Mucosa of descending colon (tissue), 3 donors: ENCODE results near the gene MICB. TPM values are rescaled to one million over a fixed set of nuclear protein-coding genes. Genes with fewer than 3 reads are reported as not detected.
"Not testable (repeated sequence)": the region's sequence is repeated elsewhere in the genome, so short reads cannot be mapped to it uniquely, and the experiment has no call there.

ENCODE experiments used
- ATAC-seq: fragments of 200-7000 bp; cut with Tn5 transposase; one replicate; pipeline ENCODE4 v1.9.1; 2020; ENCODE audit warnings: mild to moderate bottlenecking, moderate library complexity
- DNase-seq, 3 donors: peaks; one replicate each; pipeline ENCODE4 v3.0.0-alpha.2; 2020
- H3K36me3 ChIP-seq: fragments of 200-600 bp; one replicate; pipeline ENCODE4 v1.8.0; 2021; ENCODE audit warnings: low read depth, mild to moderate bottlenecking
- H3K4me1 ChIP-seq: fragments of 200-600 bp; one replicate; pipeline ENCODE4 v1.8.0; 2021; ENCODE audit warnings: low read depth, mild to moderate bottlenecking
- H3K4me3 ChIP-seq: fragments of 200-600 bp; one replicate; pipeline ENCODE4 v1.8.0; 2021; ENCODE audit warnings: mild to moderate bottlenecking
- H3K9me3 ChIP-seq: fragments of 200-600 bp; one replicate; pipeline ENCODE4 v1.8.0; 2021; ENCODE audit warnings: mild to moderate bottlenecking
- intact Hi-C, 2 donors: fragments of 100-400 bp; cut with DNase I in 1 of 2; cut with micrococcal nuclease in 1 of 2; formaldehyde crosslinking; loops; one replicate each; pipeline versions ENCODE4 v1.11.0 to v1.11.1; 2022; cut with DNase I, micrococcal nuclease
- total RNA-seq, 3 donors: library from RNA; stranded (reverse); fragmentation: NEBNext Ultra II Directional in 2 of 3; extraction: Animal tissue kit (Norgen Biotek cat#: 25700) in 2 of 3; gene quantifications; one replicate each; pipeline versions ENCODE4 v1.2.1 to v1.2.4, GENCODE V29; 2021 to 2023
- TF ChIP-seq, protein P1 (sequence below): fragments of 200-600 bp; IDR thresholded peaks from one replicate; pipeline ENCODE4 v1.8.0; 2022; ENCODE audit warnings: antibody characterized with exemption, mild to moderate bottlenecking
- donor health status: DM: no; HTN: no; CAD: no; lungs with moderate emphysema.
- donor health status: DM: no; HTN: no; CAD: no.
- donor health status: DM: no; HTN: yes; CAD: no.

MICB gene
- total RNA-seq, 3 donors from 2014 or later, result 1.3 to 4.1 (median 2.9) TPM

DNA sequence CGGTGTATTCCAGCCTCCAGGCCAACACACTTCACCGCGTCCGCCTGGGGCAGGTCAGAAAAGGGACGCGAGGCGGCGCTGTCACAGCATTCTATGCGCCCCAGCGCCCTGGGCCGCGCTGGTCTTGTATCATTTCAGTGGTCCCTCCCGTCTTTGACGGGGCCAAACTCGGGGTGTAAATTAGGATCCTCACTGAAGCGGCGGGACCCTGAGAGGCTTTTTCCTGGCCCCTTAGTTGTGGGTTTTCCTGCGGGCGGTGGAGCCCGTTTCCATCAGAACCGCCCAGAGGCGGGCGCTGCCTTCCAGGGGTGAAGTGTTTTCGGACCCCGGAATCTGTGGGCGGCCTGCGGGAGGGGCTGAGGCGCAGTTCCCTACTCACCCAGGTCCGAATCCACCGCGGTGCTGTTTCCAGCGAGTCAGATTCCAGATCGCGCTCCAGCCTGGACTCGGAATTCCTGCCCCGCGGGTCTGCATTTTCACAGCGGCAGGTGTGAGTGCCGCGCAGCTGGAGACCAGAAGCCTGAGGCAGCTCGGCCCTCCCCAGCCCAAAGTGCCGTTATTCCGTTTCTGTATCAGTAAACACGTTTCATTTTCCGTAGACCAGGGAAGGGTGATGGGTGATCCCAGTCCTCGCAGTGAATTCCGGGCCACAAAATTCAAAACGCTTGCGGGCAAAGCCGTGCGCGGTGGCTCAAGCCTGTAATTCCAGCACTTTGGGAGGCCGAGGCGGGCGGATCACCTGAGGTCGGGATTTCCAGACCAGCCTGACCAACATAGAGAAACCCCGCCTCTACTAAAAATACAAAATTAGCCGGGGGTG, 3.9 kb upstream of the MICB start:
- ATAC-seq (peak; percentile 74), DNase-seq (peak; percentile 86 to 95 (median 90))
- intact Hi-C loops, result loop anchor here in 1 of 2 donors (10.0 kb wide), 1 partner anchor 101 kb away; the partner anchor contains the start of gene NCR3
- peaks cover 12% of the 10 kb centered on the region for H3K4me1 ChIP-seq
- TF ChIP-seq, protein P1, sequence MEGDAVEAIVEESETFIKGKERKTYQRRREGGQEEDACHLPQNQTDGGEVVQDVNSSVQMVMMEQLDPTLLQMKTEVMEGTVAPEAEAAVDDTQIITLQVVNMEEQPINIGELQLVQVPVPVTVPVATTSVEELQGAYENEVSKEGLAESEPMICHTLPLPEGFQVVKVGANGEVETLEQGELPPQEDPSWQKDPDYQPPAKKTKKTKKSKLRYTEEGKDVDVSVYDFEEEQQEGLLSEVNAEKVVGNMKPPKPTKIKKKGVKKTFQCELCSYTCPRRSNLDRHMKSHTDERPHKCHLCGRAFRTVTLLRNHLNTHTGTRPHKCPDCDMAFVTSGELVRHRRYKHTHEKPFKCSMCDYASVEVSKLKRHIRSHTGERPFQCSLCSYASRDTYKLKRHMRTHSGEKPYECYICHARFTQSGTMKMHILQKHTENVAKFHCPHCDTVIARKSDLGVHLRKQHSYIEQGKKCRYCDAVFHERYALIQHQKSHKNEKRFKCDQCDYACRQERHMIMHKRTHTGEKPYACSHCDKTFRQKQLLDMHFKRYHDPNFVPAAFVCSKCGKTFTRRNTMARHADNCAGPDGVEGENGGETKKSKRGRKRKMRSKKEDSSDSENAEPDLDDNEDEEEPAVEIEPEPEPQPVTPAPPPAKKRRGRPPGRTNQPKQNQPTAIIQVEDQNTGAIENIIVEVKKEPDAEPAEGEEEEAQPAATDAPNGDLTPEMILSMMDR, result peak; percentile 87
- H3K9me3 ChIP-seq, result no peaks in the 10 kb centered on the region
- H3K36me3 ChIP-seq, result no peaks in the 10 kb centered on the region
- H3K4me3 ChIP-seq, result peak overlapping the region; percentile 12

DNA sequence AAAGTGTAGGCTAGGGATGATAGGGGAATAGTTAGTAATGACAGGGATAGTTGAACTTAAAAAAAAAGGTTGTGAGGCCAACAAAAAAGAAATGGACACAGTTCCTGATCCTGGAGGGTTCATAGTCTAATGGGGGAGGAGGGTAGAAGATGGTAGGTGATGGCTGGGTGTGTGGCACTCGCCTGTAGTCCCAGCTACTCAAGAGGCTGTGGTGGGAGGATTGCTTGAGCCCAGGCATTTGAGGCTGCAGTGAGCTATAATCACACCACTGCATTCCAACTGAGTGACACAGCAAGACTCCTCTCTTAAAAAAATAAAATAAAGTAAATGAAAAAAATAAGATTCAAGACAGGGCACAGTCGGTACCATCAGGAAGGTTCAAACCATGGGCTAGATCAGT, 2.4 kb upstream of the MICB start:
- Histone ChIP-seq H3K4me1 (peaks cover 12% of the 10 kb centered on the region), H3K4me3 (no peak overlapping the region), H3K36me3 (no peaks in the 10 kb centered on the region), H3K9me3 (no peaks in the 10 kb centered on the region)
- TF ChIP-seq, protein P1, result no peak
- intact Hi-C loops, result loop anchor here in 1 of 2 donors (10.0 kb wide), 1 partner anchor 99 kb away; the partner anchor contains the start of gene NCR3
- ATAC-seq, result no peak
- DNase-seq, result no peak

DNA sequence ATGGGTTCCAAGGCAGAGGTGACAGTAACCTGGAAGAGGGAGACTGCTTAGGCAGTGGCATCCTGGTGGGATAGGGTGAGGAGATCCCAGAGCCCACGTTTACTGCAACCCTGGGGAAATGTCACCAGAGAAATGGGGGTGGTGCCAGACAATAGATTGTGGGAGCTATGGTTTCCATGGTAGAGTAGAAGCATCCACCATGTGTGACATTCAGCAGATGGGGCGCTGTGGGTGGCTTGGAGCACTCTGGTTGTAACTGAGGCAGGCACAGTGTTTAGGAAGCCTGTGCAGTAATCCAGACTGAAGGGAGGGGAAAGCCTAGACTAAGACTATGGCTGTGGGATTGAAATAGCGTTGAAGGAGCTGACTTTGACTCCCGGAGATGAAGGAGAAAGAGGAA, 1.1 kb upstream of the MICB start:
- H3K4me3 ChIP-seq, DNase-seq, ATAC-seq, H3K9me3 ChIP-seq, H3K36me3 ChIP-seq: not testable (repeated sequence)
- H3K4me1 ChIP-seq, result peaks cover 12% of the 10 kb centered on the region
- intact Hi-C loops, result loop anchor here in 1 of 2 donors (10.0 kb wide), 1 partner anchor 98 kb away; the partner anchor contains the start of gene NCR3

DNA sequence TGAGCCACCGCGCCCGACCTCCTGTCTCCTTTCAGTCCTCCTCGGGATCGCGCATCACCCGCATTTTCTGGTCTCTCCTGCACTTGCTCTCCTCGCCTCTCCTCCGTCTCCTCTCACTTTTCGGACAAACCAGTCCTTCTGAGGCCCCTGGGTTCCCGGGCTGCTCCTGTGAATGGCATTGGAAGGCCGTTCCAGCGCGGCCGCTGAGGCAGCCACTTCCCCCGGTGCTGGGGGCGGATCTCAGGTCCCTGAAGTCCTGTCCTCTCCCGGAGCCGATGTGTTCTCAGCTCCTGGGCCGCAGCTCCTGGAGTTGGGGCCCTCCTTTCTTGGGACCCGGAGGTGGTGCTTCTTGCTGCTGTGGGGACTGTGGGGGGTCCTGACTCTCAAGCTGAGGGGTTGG, 803 bp downstream of the MICB start:
- intact Hi-C loops, result loop anchor here in 1 of 2 donors (10.0 kb wide), 1 partner anchor 96 kb away; the partner anchor contains the start of gene NCR3
- peak in 2 of 3 donors; percentile 12 to 62 for DNase-seq
- Histone ChIP-seq H3K4me3 (no peak overlapping the region), H3K36me3 (no peaks in the 10 kb centered on the region), H3K4me1 (peaks cover 12% of the 10 kb centered on the region), H3K9me3 (no peaks in the 10 kb centered on the region)
- ATAC-seq, result no peak
- TF ChIP-seq, protein P1, result no peak

DNA sequence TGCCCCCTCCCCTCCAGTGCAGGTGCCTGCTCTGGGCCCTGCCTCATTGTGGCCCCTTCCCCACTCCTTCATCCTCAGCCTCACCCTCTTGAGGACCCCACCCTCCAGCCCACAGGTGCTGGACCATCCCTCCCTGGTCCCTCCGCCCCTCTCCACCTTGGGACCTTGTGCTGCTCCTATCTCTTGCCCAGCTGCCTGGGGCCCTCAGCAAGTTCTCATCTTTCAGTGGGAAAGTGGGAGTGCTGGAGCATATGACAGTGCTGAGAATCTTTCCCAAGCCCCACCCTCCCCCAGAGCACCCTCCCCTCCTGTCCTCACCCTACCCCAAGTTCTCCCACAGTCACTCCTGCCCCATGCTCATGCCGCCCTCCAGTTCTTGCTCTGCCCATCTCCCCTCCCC, 1.7 kb downstream of the MICB start:
- not testable (repeated sequence) for ATAC-seq, H3K4me3 ChIP-seq, H3K9me3 ChIP-seq, DNase-seq, H3K36me3 ChIP-seq
- intact Hi-C loops, result loop anchor here in 1 of 2 donors (10.0 kb wide), 1 partner anchor 95 kb away; the partner anchor contains the start of gene NCR3
- peaks cover 12% of the 10 kb centered on the region for H3K4me1 ChIP-seq

DNA sequence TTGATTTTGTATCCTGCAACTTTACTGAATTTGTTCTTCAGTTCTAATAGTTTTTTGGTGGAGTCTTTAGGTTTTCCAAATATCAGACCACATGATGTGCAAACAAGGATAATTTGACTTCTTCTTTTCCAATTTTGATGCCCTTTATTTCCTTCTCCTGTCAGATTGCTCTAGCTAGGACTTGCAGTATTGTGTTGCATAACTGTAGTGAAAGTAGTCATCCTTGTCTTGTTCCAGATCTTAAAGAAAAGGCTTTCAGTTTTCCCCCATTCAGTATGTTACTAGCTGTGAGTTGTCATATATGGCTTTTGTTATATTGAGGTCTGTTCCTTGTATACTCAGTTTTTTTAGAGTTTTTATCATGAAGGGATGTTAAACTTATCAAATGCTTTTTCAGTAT, 4.6 kb downstream of the MICB start:
- TF ChIP-seq, protein P1, result no peak
- Histone ChIP-seq H3K4me3 (no peak overlapping the region), H3K36me3 (no peaks in the 10 kb centered on the region), H3K9me3 (no peaks in the 10 kb centered on the region), H3K4me1 (peaks cover 6% of the 10 kb centered on the region)
- intact Hi-C loops, result no loop called here
- ATAC-seq (no peak), DNase-seq (no peak)

DNA sequence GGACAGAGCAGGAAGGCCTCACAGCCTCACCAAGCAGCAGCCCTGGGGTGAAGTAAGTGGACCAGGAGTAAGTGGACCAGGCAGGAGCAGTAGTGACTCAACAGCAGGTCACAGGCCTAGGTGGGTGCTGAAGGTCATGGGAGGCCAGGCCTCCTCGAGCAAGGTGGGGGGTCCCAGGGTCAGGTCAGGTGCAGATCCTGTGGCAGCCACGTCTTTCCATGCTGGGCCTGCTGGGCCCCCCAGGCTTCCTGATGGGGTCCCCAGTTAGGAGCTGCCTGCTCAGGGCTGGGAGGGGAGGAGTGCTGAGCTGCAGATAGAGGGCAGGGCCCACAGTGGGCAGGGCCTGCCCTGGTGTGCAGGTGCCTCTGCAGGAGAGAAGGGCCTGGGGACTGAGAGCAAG, 11.1 kb downstream of the MICB start:
- H3K36me3 ChIP-seq, H3K9me3 ChIP-seq, DNase-seq, intact Hi-C loops, H3K4me3 ChIP-seq, ATAC-seq, H3K4me1 ChIP-seq: not testable (repeated sequence)
